H9 (cell line): ENCODE results near the gene CCDC92. TPM values are rescaled to one million over a fixed set of nuclear protein-coding genes. Genes with fewer than 3 reads are reported as not detected.

Source experiments
- DNase-seq: peaks from one replicate; pipeline ENCODE4 v3.0.0-alpha.2; 2017
- H2AFZ ChIP-seq: one replicate; pipeline ENCODE4 v1.6.1; 2013; ENCODE audit warnings: mild to moderate bottlenecking, low read length, control low read depth, moderate library complexity
- H2AK5ac ChIP-seq: 2 replicates; pipeline ENCODE4 v1.6.1; 2013; ENCODE audit warnings: low read length, control low read depth, mixed read lengths; ENCODE audit not compliant: insufficient read length
- H2BK120ac ChIP-seq: one replicate; pipeline ENCODE4 v1.6.1; 2013; ENCODE audit warnings: low read depth, mild to moderate bottlenecking, low read length, control low read depth, inconsistent platforms; ENCODE audit not compliant: poor library complexity, severe bottlenecking
- H2BK12ac ChIP-seq: 2 replicates; pipeline ENCODE4 v1.6.1; 2013; ENCODE audit warnings: low read length, control low read depth, mixed read lengths, low read depth; ENCODE audit not compliant: insufficient read length
- H2BK15ac ChIP-seq: 2 replicates; pipeline ENCODE4 v1.6.1; 2013; ENCODE audit warnings: low read depth, low read length, control low read depth
- H2BK20ac ChIP-seq: one replicate; pipeline ENCODE4 v1.6.1; 2013; ENCODE audit warnings: low read depth, mild to moderate bottlenecking, low read length, control low read depth, inconsistent platforms; ENCODE audit not compliant: poor library complexity, severe bottlenecking
- H2BK5ac ChIP-seq: 2 replicates; pipeline ENCODE4 v1.6.1; 2013; ENCODE audit warnings: low read length, control low read depth, mixed read lengths; ENCODE audit not compliant: insufficient read length
- H3K14ac ChIP-seq: 2 replicates; pipeline ENCODE4 v1.6.1; 2013; ENCODE audit warnings: low read length, control low read depth; ENCODE audit not compliant: insufficient read depth
- H3K18ac ChIP-seq: 2 replicates; pipeline ENCODE4 v1.6.1; 2013; ENCODE audit warnings: low read depth, mild to moderate bottlenecking, mixed read lengths, low read length, control low read depth; ENCODE audit not compliant: insufficient read length
- H3K23ac ChIP-seq: 2 replicates; pipeline ENCODE4 v1.6.1; 2013; ENCODE audit warnings: low read length, control low read depth, mixed read lengths, low read depth; ENCODE audit not compliant: insufficient read length
- H3K23me2 ChIP-seq: 2 replicates; pipeline ENCODE4 v1.6.1; 2013; ENCODE audit warnings: low read depth, mild to moderate bottlenecking, mixed read lengths, low read length, control low read depth; ENCODE audit not compliant: insufficient read length, poor library complexity, severe bottlenecking
- H3K27ac ChIP-seq: 2 replicates; pipeline ENCODE4 v1.5.1; 2013; ENCODE audit warnings: low read length, control low read depth, mixed read lengths, low read depth; ENCODE audit not compliant: insufficient read length
- H3K27me3 ChIP-seq: 2 replicates; pipeline ENCODE4 v1.6.1; 2013; ENCODE audit warnings: low read length, control low read depth, inconsistent platforms; ENCODE audit not compliant: insufficient read depth
- H3K4ac ChIP-seq: 2 replicates; pipeline ENCODE4 v1.6.1; 2013; ENCODE audit warnings: low read depth, mild to moderate bottlenecking, control low read depth, inconsistent platforms, low read length, moderate library complexity
- H3K4me1 ChIP-seq: 2 replicates; pipeline ENCODE4 v1.6.1; 2013; ENCODE audit warnings: low read length, control low read depth, inconsistent platforms; ENCODE audit not compliant: insufficient read depth
- H3K4me2 ChIP-seq: 2 replicates; pipeline ENCODE4 v1.6.1; 2013; ENCODE audit warnings: low read length, control low read depth, mixed read lengths; ENCODE audit not compliant: insufficient read length, insufficient read depth
- H3K56ac ChIP-seq: 2 replicates; pipeline ENCODE4 v1.6.1; 2013; ENCODE audit warnings: low read depth, mild to moderate bottlenecking, mixed read lengths, low read length, control low read depth; ENCODE audit not compliant: insufficient read length
- H3K79me1 ChIP-seq: 2 replicates; pipeline ENCODE4 v1.6.1; 2013; ENCODE audit warnings: low read depth, mild to moderate bottlenecking, moderate library complexity, low read length, control low read depth, inconsistent platforms; ENCODE audit not compliant: insufficient read depth, poor library complexity, severe bottlenecking
- H3K79me2 ChIP-seq: 2 replicates; pipeline ENCODE4 v1.6.1; 2013; ENCODE audit warnings: low read length, control low read depth, inconsistent platforms; ENCODE audit not compliant: insufficient read depth
- H3K9ac ChIP-seq: 2 replicates; pipeline ENCODE4 v1.6.1; 2013; ENCODE audit warnings: low read length, control low read depth, mixed read lengths; ENCODE audit not compliant: insufficient read length; ENCODE audit errors: extremely low read depth
- H3K9me3 ChIP-seq: one replicate; pipeline ENCODE4 v1.6.1; 2013; ENCODE audit warnings: low read depth, low read length, inconsistent platforms; ENCODE audit not compliant: control insufficient read depth
- H3T11ph ChIP-seq: one replicate; pipeline ENCODE4 v1.6.1; 2013; ENCODE audit warnings: mild to moderate bottlenecking, low read length, control low read depth, inconsistent platforms
- H4K20me1 ChIP-seq: one replicate; pipeline ENCODE4 v1.6.1; 2013; ENCODE audit not compliant: control insufficient read depth, insufficient read length, insufficient read depth
- H4K5ac ChIP-seq: 2 replicates; pipeline ENCODE4 v1.6.1; 2013; ENCODE audit warnings: low read depth, mild to moderate bottlenecking, mixed read lengths, low read length, control low read depth; ENCODE audit not compliant: insufficient read length
- H4K8ac ChIP-seq: replicated peaks from 2 replicates; pipeline ENCODE4 v1.6.1; 2013; ENCODE audit warnings: low read length, control low read depth, mixed read lengths, low read depth; ENCODE audit not compliant: insufficient read length
- H4K91ac ChIP-seq: 2 replicates; pipeline ENCODE4 v1.6.1; 2013; ENCODE audit warnings: low read depth, mild to moderate bottlenecking, moderate library complexity, mixed read lengths, low read length, control low read depth; ENCODE audit not compliant: insufficient read length
- H3K27ac Mint-ChIP-seq, 3 experiments: 2 replicates in 2 of 3; 3 replicates in 1 of 3; pipeline ENCODE4 v1.8.0; 2020 to 2021; ENCODE audit warnings: mixed read lengths in 3 of 3, mild to moderate bottlenecking in 1 of 3, moderate library complexity in 1 of 3
- H3K27me3 Mint-ChIP-seq: 2 replicates; pipeline ENCODE4 v1.8.0; 2021; ENCODE audit warnings: low read depth, mild to moderate bottlenecking, moderate library complexity, mixed read lengths
- H3K36me3 Mint-ChIP-seq, 3 experiments: 2 replicates in 2 of 3; 3 replicates in 1 of 3; pipeline ENCODE4 v1.8.0; 2020 to 2021; ENCODE audit warnings: low read depth in 3 of 3, mixed read lengths in 3 of 3; ENCODE audit not compliant: insufficient read depth in 1 of 3
- H3K4me1 Mint-ChIP-seq, 2 experiments: 2 replicates each; pipeline ENCODE4 v1.8.0; 2020; ENCODE audit warnings: mixed read lengths in 2 of 2
- H3K4me3 Mint-ChIP-seq, 2 experiments: 2 replicates in 1 of 2; 3 replicates in 1 of 2; pipeline ENCODE4 v1.8.0; 2020 to 2021; ENCODE audit warnings: mild to moderate bottlenecking in 2 of 2, mixed read lengths in 2 of 2, moderate library complexity in 1 of 2
- H3K9me3 Mint-ChIP-seq, 2 experiments: 2 replicates in 1 of 2; 3 replicates in 1 of 2; pipeline ENCODE4 v1.8.0; 2020; ENCODE audit warnings: mild to moderate bottlenecking in 2 of 2, mixed read lengths in 2 of 2, moderate library complexity in 1 of 2
- WGBS: extraction: QIAGEN DNeasy Blood & Tissue Kit; methylation state at CpG from one replicate; pipeline ENCODE4 v1.1.7; 2013; ENCODE audit warnings: missing lambda C conversion rate, low lambda C conversion rate, mixed read lengths; ENCODE audit not compliant: insufficient read length; ENCODE audit errors: extremely low coverage; 5-methylcytosine and 5-hydroxymethylcytosine counted together
- total RNA-seq: library from RNA; stranded (reverse); gene quantifications from 2 replicates; pipeline ENCODE4 v1.2.1, GENCODE V29; 2021
- TF ChIP-seq, protein P1 (sequence below): fragments of 200-600 bp; sonication (generic); conservative IDR thresholded peaks from 3 replicates; pipeline ENCODE4 v1.8.0; 2021; ENCODE audit warnings: antibody characterized with exemption, mild to moderate bottlenecking

The CCDC92 gene
- total RNA-seq, 1 experiment from 2014 or later = 1.3 TPM

DNA sequence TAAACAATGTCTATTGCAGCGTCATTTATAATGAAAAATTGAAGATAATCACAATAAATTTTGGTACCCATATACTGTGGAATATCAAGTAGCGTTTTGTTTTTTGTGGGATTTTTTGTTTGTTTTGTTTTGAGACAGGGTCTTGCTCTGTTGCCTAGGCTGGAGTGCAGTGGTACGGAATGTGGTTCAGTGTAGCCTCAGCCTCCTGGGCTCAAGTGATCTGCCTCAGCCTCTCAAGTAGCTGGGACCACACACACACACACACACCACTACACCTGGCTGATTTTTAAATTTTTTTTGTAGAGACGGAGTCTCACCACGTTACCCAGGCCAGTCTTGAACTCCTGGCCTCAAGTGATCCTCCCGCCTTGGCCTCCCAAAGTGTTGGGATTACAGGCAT, 6.9 kb upstream of the CCDC92 start:
- Mint-ChIP-seq H3K4me1 (peaks cover under 1 to 17% of the 10 kb centered on the region in 2 experiments; a peak in 3 of 4 replicates), H3K27ac (no peak overlapping the region), H3K27me3 (peaks cover 74% of the 10 kb centered on the region), H3K36me3 (peaks cover 7 to 20% (median 15%) of the 10 kb centered on the region in 3 experiments; a peak in 6 of 7 replicates), H3K4me3 (no peak overlapping the region), H3K9me3 (no peaks in the 10 kb centered on the region)
- DNase-seq = no peak
- no peak overlapping the region for H2AFZ ChIP-seq
- H4K20me1 ChIP-seq = no peaks in the 10 kb centered on the region
- no peak overlapping the region for H3K4ac ChIP-seq
- H3K18ac ChIP-seq = no peak overlapping the region
- H3K9ac ChIP-seq = no peak overlapping the region
- H3K79me2 ChIP-seq = no peaks in the 10 kb centered on the region
- no peaks in the 10 kb centered on the region for H3K9me3 ChIP-seq
- no CpG with 5 or more reads among the region's 6 CpGs for WGBS
- TF ChIP-seq, protein P1, sequence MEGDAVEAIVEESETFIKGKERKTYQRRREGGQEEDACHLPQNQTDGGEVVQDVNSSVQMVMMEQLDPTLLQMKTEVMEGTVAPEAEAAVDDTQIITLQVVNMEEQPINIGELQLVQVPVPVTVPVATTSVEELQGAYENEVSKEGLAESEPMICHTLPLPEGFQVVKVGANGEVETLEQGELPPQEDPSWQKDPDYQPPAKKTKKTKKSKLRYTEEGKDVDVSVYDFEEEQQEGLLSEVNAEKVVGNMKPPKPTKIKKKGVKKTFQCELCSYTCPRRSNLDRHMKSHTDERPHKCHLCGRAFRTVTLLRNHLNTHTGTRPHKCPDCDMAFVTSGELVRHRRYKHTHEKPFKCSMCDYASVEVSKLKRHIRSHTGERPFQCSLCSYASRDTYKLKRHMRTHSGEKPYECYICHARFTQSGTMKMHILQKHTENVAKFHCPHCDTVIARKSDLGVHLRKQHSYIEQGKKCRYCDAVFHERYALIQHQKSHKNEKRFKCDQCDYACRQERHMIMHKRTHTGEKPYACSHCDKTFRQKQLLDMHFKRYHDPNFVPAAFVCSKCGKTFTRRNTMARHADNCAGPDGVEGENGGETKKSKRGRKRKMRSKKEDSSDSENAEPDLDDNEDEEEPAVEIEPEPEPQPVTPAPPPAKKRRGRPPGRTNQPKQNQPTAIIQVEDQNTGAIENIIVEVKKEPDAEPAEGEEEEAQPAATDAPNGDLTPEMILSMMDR = no peak
- H2BK15ac ChIP-seq = no peak overlapping the region
- H3K27ac ChIP-seq = no peak overlapping the region
- no peak overlapping the region for H3T11ph ChIP-seq
- H2BK5ac ChIP-seq = no peak overlapping the region
- no peak overlapping the region for H3K4me2 ChIP-seq
- H3K27me3 ChIP-seq = peaks cover 8% of the 10 kb centered on the region
- H3K56ac ChIP-seq = no peak overlapping the region
- H2BK20ac ChIP-seq = no peak overlapping the region
- H3K23me2 ChIP-seq = no peaks in the 10 kb centered on the region
- H2BK120ac ChIP-seq = no peak overlapping the region
- H4K8ac ChIP-seq = no peak overlapping the region
- no peak overlapping the region for H2BK12ac ChIP-seq
- no peak overlapping the region for H2AK5ac ChIP-seq
- no peak overlapping the region for H4K91ac ChIP-seq
- peaks cover 2% of the 10 kb centered on the region for H3K79me1 ChIP-seq
- H3K4me1 ChIP-seq = no peaks in the 10 kb centered on the region
- H4K5ac ChIP-seq = no peak overlapping the region
- H3K14ac ChIP-seq = no peak overlapping the region
- no peak overlapping the region for H3K23ac ChIP-seq
